SKM-1 treated with dmso at 0.1 percent for 144 hours (cell line): ENCODE data around the gene TNRC6A.

Source experiments
- DNase-seq: peaks from one replicate; lab custom pipeline; 2025; ENCODE audit not compliant: unreplicated experiment; lab: John Stamatoyannopoulos, UW

TNRC6A gene

DNA sequence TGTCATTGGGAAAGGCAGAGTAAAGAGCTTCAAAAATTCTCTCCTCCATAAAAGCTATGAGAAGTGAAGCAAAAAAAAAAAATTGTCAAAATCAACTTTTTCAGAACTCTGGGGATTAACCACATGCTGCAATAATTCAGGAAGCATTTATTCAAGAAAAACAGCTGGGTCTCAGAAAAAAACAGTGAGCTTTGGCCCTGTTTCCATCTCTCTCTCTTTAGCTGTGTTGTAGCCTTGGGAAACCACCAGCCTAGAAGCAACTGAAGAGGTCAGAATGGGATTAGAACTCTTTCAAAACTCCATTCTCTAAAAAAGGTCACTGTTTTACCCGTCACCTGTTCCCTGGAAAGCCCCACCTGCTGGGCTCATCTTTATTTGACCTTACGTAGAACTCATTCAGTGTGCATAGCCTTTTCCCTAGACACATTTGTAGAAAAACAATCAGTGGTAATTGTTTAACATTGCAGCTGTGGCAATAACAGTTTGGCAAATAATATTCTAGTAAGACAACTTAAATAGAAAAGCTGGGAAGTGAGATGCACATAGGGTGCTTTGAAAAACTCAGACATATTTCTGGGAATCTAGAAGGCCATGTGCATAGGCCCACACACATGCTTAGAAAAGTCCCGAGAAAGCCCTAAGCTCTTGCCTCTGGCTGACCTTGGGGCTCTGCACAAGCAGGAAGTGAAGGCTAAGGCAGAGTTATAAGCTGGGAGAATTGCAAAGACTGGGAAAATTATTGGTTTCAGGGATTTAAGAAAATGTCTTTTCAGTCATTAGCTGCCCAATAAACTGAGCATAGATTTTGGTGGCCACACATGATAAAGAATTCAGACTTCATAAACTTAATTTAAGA is 134.4 kb downstream of the TNRC6A start:
- no peak for DNase-seq

DNA sequence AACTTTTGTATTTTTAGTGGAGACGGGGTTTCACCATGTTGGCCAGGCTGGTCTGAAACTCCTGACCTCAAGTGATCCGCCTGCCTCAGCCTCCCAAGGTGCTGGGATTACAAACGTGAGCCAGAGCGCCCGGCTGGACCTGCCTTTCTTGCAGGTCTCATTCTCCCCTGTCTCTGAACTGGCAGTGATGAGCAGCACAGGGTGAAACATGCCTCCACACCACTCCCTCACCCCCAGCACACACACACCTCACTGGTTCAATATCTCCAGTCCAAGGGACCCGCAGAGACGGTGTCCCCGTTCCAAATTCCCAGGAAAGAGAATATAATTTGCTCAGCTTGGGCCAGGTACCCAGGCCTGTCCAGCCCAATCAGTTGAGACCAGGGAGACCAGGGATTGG is 139.6 kb downstream of the TNRC6A start:
- DNase-seq = no peak

DNA sequence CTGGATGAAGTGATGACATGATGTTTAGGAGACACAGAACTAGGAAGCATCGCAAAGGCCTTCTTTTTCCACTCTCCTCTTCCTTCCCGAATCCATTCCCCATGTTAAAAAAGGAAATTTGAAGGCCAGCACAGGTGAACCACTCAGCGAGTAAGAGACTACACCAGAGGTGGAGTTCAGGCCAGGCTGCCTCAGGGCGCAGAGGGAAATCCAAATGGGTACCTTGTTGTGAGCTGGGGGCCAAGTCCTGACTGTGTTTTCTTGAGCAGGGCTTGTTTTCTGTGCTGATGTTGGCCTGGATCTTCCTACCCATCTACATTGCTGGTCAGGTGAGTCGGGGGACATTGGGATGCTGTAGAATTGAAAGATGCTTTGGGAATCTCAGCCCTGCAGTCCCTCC is 142.4 kb downstream of the TNRC6A start:
- DNase-seq = no peak

DNA sequence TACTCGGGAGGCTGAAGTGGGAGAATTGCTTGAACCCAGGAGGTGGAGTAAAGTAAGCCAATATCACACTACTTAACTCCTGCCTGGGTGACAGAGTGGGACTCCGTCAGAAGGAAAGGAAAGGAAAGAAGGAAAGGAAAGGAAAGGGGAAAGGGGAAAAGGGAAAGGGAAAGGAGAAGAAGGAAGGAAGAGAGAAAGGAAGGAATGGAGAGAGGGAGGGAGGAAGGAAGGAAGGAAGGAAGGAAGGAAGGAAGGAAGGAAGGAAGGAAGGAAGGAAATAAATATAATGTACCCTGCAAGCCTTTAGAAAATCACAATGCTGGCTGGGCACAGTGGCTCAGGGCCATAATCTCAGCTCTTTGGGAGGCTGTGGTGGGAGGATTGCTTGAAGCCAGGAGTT is 143.6 kb downstream of the TNRC6A start:
- DNase-seq = no peak

DNA sequence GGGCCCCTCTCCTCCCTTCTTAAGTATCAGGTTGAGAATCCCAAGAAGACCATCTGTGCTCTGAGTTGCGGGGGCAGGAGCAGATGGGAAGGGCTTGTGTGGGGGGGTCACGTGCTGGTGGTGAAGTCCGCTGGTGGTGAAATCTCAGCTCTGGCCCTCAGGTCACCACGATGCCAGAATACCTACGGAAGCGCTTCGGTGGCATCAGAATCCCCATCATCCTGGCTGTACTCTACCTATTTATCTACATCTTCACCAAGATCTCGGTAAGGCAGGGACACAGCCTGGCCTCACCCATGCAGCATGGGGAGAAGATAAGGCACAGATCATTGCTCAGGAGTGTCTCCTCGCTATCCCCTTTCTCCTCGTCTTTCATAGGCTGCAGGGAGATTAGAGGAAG is 146.0 kb downstream of the TNRC6A start:
- DNase-seq = no peak
